SK-MEL-5 (cell line): Measurements from ENCODE around the gene GPR108. TPM values are rescaled to one million over a fixed set of nuclear protein-coding genes. Genes with fewer than 3 reads are reported as not detected.

Source experiments
- total RNA-seq: library from RNA; depleted of rRNA; stranded (reverse); fragments of >200 nt; shearing (Covaris generic); gene quantifications from 2 replicates; pipeline ENCODE4 v1.2.3, GENCODE V29; 2014; rRNA removed

Gene GPR108
- total RNA-seq, 1 experiment from 2014 or later: 56.8 TPM

Other genes with a start within 250 kb of the GPR108 start
- 19.8 and 24.0 TPM in 2 replicates for gene TUBB4A, start 235.3 kb downstream of the GPR108 start, total RNA-seq
- 10.9 and 13.7 TPM in 2 replicates for gene TNFSF9, start 206.6 kb downstream of the GPR108 start, total RNA-seq
- gene CD70, start 146.4 kb downstream of the GPR108 start, total RNA-seq: not detected in 2 replicates
- not detected in 2 replicates for gene TNFSF14, start 67.4 kb downstream of the GPR108 start, total RNA-seq
- not detected in 2 replicates for gene C3, start 16.9 kb downstream of the GPR108 start, total RNA-seq
- 11.5 and 11.6 TPM in 2 replicates for gene TRIP10, start 2.1 kb upstream of the GPR108 start, total RNA-seq
- 0.32 and 0.34 TPM in 2 replicates for gene SH2D3A, start 29.9 kb upstream of the GPR108 start, total RNA-seq
- not detected in 2 replicates for gene VAV1, start 35.1 kb upstream of the GPR108 start, total RNA-seq
- 0.08 and 0.27 TPM in 2 replicates for gene ADGRE1, start 150.0 kb upstream of the GPR108 start, total RNA-seq